H1 (cell line): Measurements from ENCODE around the gene BBS1. TPM values are rescaled to one million over a fixed set of nuclear protein-coding genes. Genes with fewer than 3 reads are reported as not detected.
A peak's percentile ranks its signal among the peaks of the same experiment; 100 is the strongest.

ENCODE experiments used
- CTCF ChIA-PET: fragments of 300-600 bp; sonication (Branson Sonifier 250); formaldehyde crosslinking; loops from one replicate; lab custom pipeline; 2021; ENCODE audit not compliant: partially characterized antibody; lab: Charles Lee
- POLR2A ChIA-PET: fragments of 300-600 bp; sonication (Branson Sonifier 250); formaldehyde crosslinking; loops from one replicate; lab custom pipeline; 2021; ENCODE audit warnings: inconsistent platforms; ENCODE audit not compliant: partially characterized antibody; lab: Charles Lee
- DNase-seq, 2 experiments: peaks; one replicate each; pipeline versions ENCODE4 v3.0.0 to v3.0.0-alpha.2; 2010 to 2022; ENCODE audit warnings: low spot score in 2 of 2, low read depth in 1 of 2, mixed read lengths in 1 of 2
- FAIRE-seq: peaks from 2 replicates; lab custom pipeline; 2011; peaks lifted over from hg19 to GRCh38; lab: Jason Lieb, UNC
- H2AFZ ChIP-seq: 2 replicates; pipeline ENCODE4 v1.8.1; 2012; ENCODE audit warnings: low read length, inconsistent platforms
- H2AK5ac ChIP-seq: 2 replicates; pipeline ENCODE4 v1.6.1; 2013; ENCODE audit warnings: low read depth, low read length
- H2BK120ac ChIP-seq: replicated peaks from 2 replicates; pipeline ENCODE3; 2013; ENCODE audit warnings: low read depth, low read length, inconsistent platforms
- H2BK12ac ChIP-seq: 2 replicates; pipeline ENCODE4 v1.6.1; 2013; ENCODE audit warnings: low read depth, low read length
- H2BK15ac ChIP-seq: 2 replicates; pipeline ENCODE4 v1.6.1; 2013; ENCODE audit warnings: low read length
- H2BK20ac ChIP-seq: 2 replicates; pipeline ENCODE4 v1.6.1; 2013; ENCODE audit warnings: low read length
- H2BK5ac ChIP-seq: 2 replicates; pipeline ENCODE4 v1.6.1; 2013; ENCODE audit warnings: low read depth, low read length
- H3K14ac ChIP-seq: 2 replicates; pipeline ENCODE4 v1.6.1; 2013; ENCODE audit warnings: inconsistent platforms; ENCODE audit not compliant: insufficient read length
- H3K18ac ChIP-seq: 2 replicates; pipeline ENCODE4 v1.6.1; 2013; ENCODE audit warnings: low read length; ENCODE audit errors: extremely low read depth
- H3K23ac ChIP-seq: 2 replicates; pipeline ENCODE4 v1.6.1; 2013; ENCODE audit warnings: inconsistent platforms; ENCODE audit not compliant: insufficient read length
- H3K23me2 ChIP-seq: 2 replicates; pipeline ENCODE4 v1.6.1; 2013; ENCODE audit warnings: low read depth, low read length
- H3K27ac ChIP-seq: 2 replicates; pipeline ENCODE4 v1.6.1; 2011; ENCODE audit warnings: low read depth, low read length, inconsistent platforms
- H3K27me3 ChIP-seq, 4 experiments: replicated peaks in 1 of 4; 1 replicate in 1 of 4; 2 replicates in 3 of 4; pipeline versions ENCODE4 v1.6.1 to v1.8.1; 2011 to 2013; ENCODE audit warnings: low read length in 3 of 4, mild to moderate bottlenecking in 3 of 4, inconsistent platforms in 2 of 4, mixed read lengths in 2 of 4, moderate library complexity in 1 of 4; ENCODE audit not compliant: control insufficient read depth in 3 of 4, insufficient read depth in 3 of 4; ENCODE audit errors: extremely low read depth in 1 of 4
- H3K36me3 ChIP-seq, 4 experiments: 2 replicates each; pipeline versions ENCODE4 v1.6.1 to v1.8.1; 2011 to 2013; ENCODE audit warnings: mild to moderate bottlenecking in 4 of 4, low read length in 3 of 4, moderate library complexity in 2 of 4, control low read depth in 1 of 4, inconsistent platforms in 1 of 4; ENCODE audit not compliant: insufficient read depth in 4 of 4, control insufficient read depth in 2 of 4
- H3K4ac ChIP-seq: replicated peaks from 2 replicates; pipeline ENCODE3; 2013; ENCODE audit warnings: low read length, low read depth, mixed read lengths, inconsistent platforms; ENCODE audit not compliant: insufficient read length
- H3K4me1 ChIP-seq, 4 experiments: replicated peaks in 1 of 4; 1 replicate in 1 of 4; 2 replicates in 3 of 4; pipeline versions ENCODE4 v1.6.1 to v1.8.1; 2011 to 2013; ENCODE audit warnings: low read length in 3 of 4, inconsistent platforms in 2 of 4, mixed read lengths in 1 of 4; ENCODE audit not compliant: insufficient read depth in 4 of 4, control insufficient read depth in 3 of 4
- H3K4me2 ChIP-seq, 2 experiments: 2 replicates each; pipeline versions ENCODE4 v1.6.1 to v1.8.1; 2011 to 2013; ENCODE audit warnings: low read depth in 2 of 2, low read length in 2 of 2, control low read depth in 1 of 2, inconsistent platforms in 1 of 2, mild to moderate bottlenecking in 1 of 2; ENCODE audit not compliant: insufficient read depth in 1 of 2
- H3K4me3 ChIP-seq, 4 experiments: fragments of 200-600, 300-600 bp in 1 of 4; sonication (generic), shearing (Covaris generic), sonication (Bioruptor Twin) in 1 of 4; 2 replicates each; pipeline versions ENCODE4 v1.5.1 to v1.8.1; 2011 to 2016; ENCODE audit warnings: low read length in 4 of 4, low read depth in 3 of 4, control low read depth in 2 of 4, inconsistent platforms in 2 of 4, mild to moderate bottlenecking in 2 of 4, mixed read lengths in 1 of 4, moderate library complexity in 1 of 4; ENCODE audit not compliant: insufficient read depth in 2 of 4; ENCODE audit errors: extremely low read depth in 1 of 4
- H3K56ac ChIP-seq: replicated peaks from 2 replicates; pipeline ENCODE3; 2013; ENCODE audit warnings: low read depth, mild to moderate bottlenecking, mixed read lengths, low read length, inconsistent platforms; ENCODE audit not compliant: insufficient read length
- H3K79me1 ChIP-seq: 2 replicates; pipeline ENCODE4 v1.6.1; 2013; ENCODE audit warnings: low read depth, low read length, control low read depth
- H3K79me2 ChIP-seq, 2 experiments: 2 replicates each; pipeline versions ENCODE4 v1.6.1 to v1.8.1; 2012 to 2013; ENCODE audit warnings: low read length in 2 of 2, mild to moderate bottlenecking in 2 of 2, inconsistent platforms in 1 of 2; ENCODE audit not compliant: insufficient read depth in 2 of 2, control insufficient read depth in 1 of 2
- H3K9ac ChIP-seq, 4 experiments: replicated peaks in 1 of 4; 1 replicate in 1 of 4; 2 replicates in 3 of 4; pipeline versions ENCODE4 v1.6.1 to v1.8.1; 2011 to 2013; ENCODE audit warnings: low read depth in 3 of 4, low read length in 3 of 4, control low read depth in 2 of 4, mild to moderate bottlenecking in 2 of 4, moderate library complexity in 2 of 4, inconsistent platforms in 1 of 4; ENCODE audit errors: extremely low read depth in 1 of 4
- H3K9me3 ChIP-seq, 2 experiments: 2 replicates each; pipeline versions ENCODE4 v1.6.1 to v1.8.1; 2012 to 2013; ENCODE audit warnings: mild to moderate bottlenecking in 2 of 2, moderate library complexity in 2 of 2, control low read depth in 1 of 2, inconsistent platforms in 1 of 2, low read depth in 1 of 2, low read length in 1 of 2, mixed read lengths in 1 of 2; ENCODE audit not compliant: insufficient read depth in 2 of 2
- H4K20me1 ChIP-seq, 2 experiments: replicated peaks in 1 of 2; 2 replicates each; pipeline versions ENCODE3 to v1.8.1; 2011 to 2013; ENCODE audit warnings: inconsistent platforms in 2 of 2, low read length in 2 of 2, mild to moderate bottlenecking in 1 of 2; ENCODE audit not compliant: insufficient read depth in 2 of 2, control insufficient read depth in 1 of 2
- H4K5ac ChIP-seq: 2 replicates; pipeline ENCODE4 v1.6.1; 2013; ENCODE audit warnings: low read length, low read depth, mixed read lengths, inconsistent platforms; ENCODE audit not compliant: insufficient read length
- H4K8ac ChIP-seq: 2 replicates; pipeline ENCODE4 v1.8.0; 2013; ENCODE audit warnings: mild to moderate bottlenecking, moderate library complexity, low read length, inconsistent platforms; ENCODE audit not compliant: insufficient read depth; ENCODE audit errors: extremely low read depth
- H4K91ac ChIP-seq: replicated peaks from 2 replicates; pipeline ENCODE3; 2013; ENCODE audit warnings: low read length, mixed read lengths, inconsistent platforms; ENCODE audit not compliant: insufficient read length
- CEBPB ChIP-seq: IDR thresholded peaks from 2 replicates; pipeline ENCODE4 v1.6.1; 2012; ENCODE audit warnings: low read depth, low read length
- EGR1 ChIP-seq: IDR thresholded peaks from 2 replicates; pipeline ENCODE4 v1.6.1; 2011; ENCODE audit warnings: low read depth, low read length, borderline replicate concordance
- GTF2F1 ChIP-seq: IDR thresholded peaks from 2 replicates; pipeline ENCODE4 v1.6.1; 2012; ENCODE audit warnings: low read depth, low read length, improper control_type of control experiment, borderline replicate concordance
- JUN ChIP-seq: IDR thresholded peaks from 2 replicates; pipeline ENCODE4 v1.6.1; 2011; ENCODE audit warnings: low read depth, mild to moderate bottlenecking, improper control_type of control experiment, low read length
- JUND ChIP-seq: IDR thresholded peaks from 2 replicates; pipeline ENCODE4 v1.6.1; 2011; ENCODE audit warnings: mild to moderate bottlenecking, improper control_type of control experiment, low read length
- MAFK ChIP-seq: IDR thresholded peaks from 2 replicates; pipeline ENCODE4 v1.6.1; 2012; ENCODE audit warnings: low read depth, mild to moderate bottlenecking, improper control_type of control experiment, low read length
- POLR2A ChIP-seq, 2 experiments: IDR thresholded peaks; 1 replicate in 1 of 2; 2 replicates in 1 of 2; pipeline ENCODE4 v1.6.1; 2011; ENCODE audit warnings: low read depth in 2 of 2, low read length in 2 of 2, mild to moderate bottlenecking in 2 of 2; ENCODE audit errors: control extremely low read depth in 1 of 2
- RBBP5 ChIP-seq: IDR thresholded peaks from 2 replicates; pipeline ENCODE4 v1.7.1; 2012; ENCODE audit warnings: low read depth, mild to moderate bottlenecking, inconsistent platforms, low read length, moderate library complexity, borderline replicate concordance
- SP1 ChIP-seq: IDR thresholded peaks from 2 replicates; pipeline ENCODE4 v1.6.1; 2011; ENCODE audit warnings: low read depth, low read length
- TCF12 ChIP-seq: IDR thresholded peaks from 2 replicates; pipeline ENCODE4 v1.6.1; 2011; ENCODE audit warnings: low read depth, mild to moderate bottlenecking, low read length
- TEAD4 ChIP-seq: IDR thresholded peaks from 2 replicates; pipeline ENCODE4 v1.6.1; 2012; ENCODE audit warnings: low read depth, low read length, inconsistent platforms, mixed read lengths
- USF2 ChIP-seq: IDR thresholded peaks from 2 replicates; pipeline ENCODE4 v1.6.1; 2011; ENCODE audit warnings: low read length, improper control_type of control experiment
- YY1 ChIP-seq: IDR thresholded peaks from 2 replicates; pipeline ENCODE4 v1.6.1; 2011; ENCODE audit warnings: low read depth, mild to moderate bottlenecking, low read length
- WGBS, 2 experiments: shearing (Covaris generic) in 1 of 2; methylation state at CpG; one replicate each; pipeline versions ENCODE4 v1.1.6 to v1.1.7; 2013 to 2015; ENCODE audit warnings: low lambda C conversion rate in 2 of 2, mixed read lengths in 2 of 2, inconsistent platforms in 1 of 2, low coverage in 1 of 2, missing lambda C conversion rate in 1 of 2; ENCODE audit not compliant: insufficient replicate concordance in 2 of 2, insufficient coverage in 1 of 2, insufficient read length in 1 of 2; ENCODE audit errors: extremely low coverage in 1 of 2, missing lambda C conversion rate in 1 of 2; 5-methylcytosine and 5-hydroxymethylcytosine counted together
- polyA plus RNA-seq, 7 experiments: library from polyadenylated mRNA; depleted of rRNA in 3 of 7; stranded (reverse) in 5 of 7; unstranded in 2 of 7; fragments of >200 nt in 5 of 7; fragments of 200-250 nt in 2 of 7; gene quantifications; 1 replicate in 5 of 7; 2 replicates in 1 of 7; 4 replicates in 1 of 7; pipeline versions ENCODE4 v1.2.1 to v1.2.3, GENCODE V29; 2011 to 2013; ENCODE audit warnings: missing spikeins in 2 of 7, mixed read lengths in 2 of 7
- total RNA-seq: library from RNA; stranded (reverse); fragmentation: NEBNext Ultra II Directional; extraction: Animal tissue kit (Norgen Biotek cat#: 25700); gene quantifications from 2 replicates; pipeline ENCODE4 v1.2.1, GENCODE V29; 2021

The BBS1 gene
- total and polyA plus RNA-seq, 2 of the 8 experiments (the other 6 are each of a cell fraction or from before 2014, with no cell fraction given), result 19.1 to 19.5 TPM

GRCh38 chr11:66467034-66467659, 43.3 kb upstream of the BBS1 start:
- H3K36me3 ChIP-seq, result no peaks in the 10 kb centered on the region; a peak in 1 of 8 replicates
- H2BK20ac ChIP-seq, result no peak overlapping the region
- H3K14ac ChIP-seq, result no peak overlapping the region
- peak overlapping the region; percentile 7 to 73 (median 55); a peak in 5 of 7 replicates for H3K9ac ChIP-seq
- no peak overlapping the region for H2BK15ac ChIP-seq
- no peaks in the 10 kb centered on the region; a peak in 1 of 7 replicates for H3K27me3 ChIP-seq
- H2BK5ac ChIP-seq, result no peak overlapping the region; the same call in 1 of the 2 replicates
- 7% methylated on average over 36 of the region's 72 CpGs; no CpG with 5 or more reads in 1 of the 2 experiments for WGBS, 2 experiments
- H3K4me3 ChIP-seq, result peak overlapping the region; percentile 52 to 78 (median 65)
- H3K56ac ChIP-seq, result no peak overlapping the region
- H4K5ac ChIP-seq, result no peak overlapping the region
- no peak overlapping the region for H2AFZ ChIP-seq
- H3K79me1 ChIP-seq, result no peaks in the 10 kb centered on the region
- ChIA-PET CTCF (interaction anchor here (0.6 to 6.7 kb wide), 15 partner anchors 9 to 385 kb away, joined by 3 to 39 read pairs (median 5); partner anchors contain the start of genes DPP3, MRPL11 and NPAS4), POLR2A (interaction anchor here (1.0 to 7.3 kb wide), 9 partner anchors 8 to 171 kb away, joined by 3 to 85 read pairs (median 3); partner anchors contain the start of genes DPP3, MRPL11, NPAS4 and RBM4)
- no peak overlapping the region for H3K4ac ChIP-seq
- H4K91ac ChIP-seq, result no peak overlapping the region
- H2AK5ac ChIP-seq, result no peak overlapping the region
- H3K9me3 ChIP-seq, result peaks cover 0 to 4% of the 10 kb centered on the region in 2 experiments; a peak in 2 of 4 replicates
- H4K8ac ChIP-seq, result peak overlapping the region; percentile 48; the same call in 1 of the 2 replicates
- H3K23me2 ChIP-seq, result peaks cover 13% of the 10 kb centered on the region
- H3K27ac ChIP-seq, result no peak overlapping the region
- DNase-seq, result no peak
- H2BK120ac ChIP-seq, result no peak overlapping the region
- no peak overlapping the region for H3K23ac ChIP-seq
- no peaks in the 10 kb centered on the region for H4K20me1 ChIP-seq
- no peak for FAIRE-seq
- 0 out of 2 replicates have a peak overlapping the region, but pooled peaks have one; percentile 9 for H2BK12ac ChIP-seq
- peaks cover 7 to 25% (median 14%) of the 10 kb centered on the region in 4 experiments for H3K4me1 ChIP-seq
- H3K79me2 ChIP-seq, result no peaks in the 10 kb centered on the region
- H3K4me2 ChIP-seq, result peak overlapping the region; percentile 74 to 94
- no peak overlapping the region; the same call in 1 of the 2 replicates for H3K18ac ChIP-seq
- no peak for TF ChIP-seq TEAD4
- no peak for TF ChIP-seq MAFK
- no peak for TF ChIP-seq SP1
- TF ChIP-seq RBBP5, result 0 out of 2 replicates have a peak, but pooled peaks have one; percentile 33
- no peak for TF ChIP-seq CEBPB
- no peak for TF ChIP-seq JUND
- no peak for TF ChIP-seq USF2
- TF ChIP-seq TCF12, result no peak
- no peak for TF ChIP-seq YY1
- no peak; a peak in 1 of 3 replicates for TF ChIP-seq POLR2A (IDR thresholded peaks at IDR 0.05; ENCODE audit: control extremely low read depth in 1 of 2, low read depth in 2 of 2, low read length in 2 of 2)
- TF ChIP-seq GTF2F1, result no peak
- TF ChIP-seq JUN, result no peak
- no peak for TF ChIP-seq EGR1
